ENCODE data around the gene SNX1.

DNA sequence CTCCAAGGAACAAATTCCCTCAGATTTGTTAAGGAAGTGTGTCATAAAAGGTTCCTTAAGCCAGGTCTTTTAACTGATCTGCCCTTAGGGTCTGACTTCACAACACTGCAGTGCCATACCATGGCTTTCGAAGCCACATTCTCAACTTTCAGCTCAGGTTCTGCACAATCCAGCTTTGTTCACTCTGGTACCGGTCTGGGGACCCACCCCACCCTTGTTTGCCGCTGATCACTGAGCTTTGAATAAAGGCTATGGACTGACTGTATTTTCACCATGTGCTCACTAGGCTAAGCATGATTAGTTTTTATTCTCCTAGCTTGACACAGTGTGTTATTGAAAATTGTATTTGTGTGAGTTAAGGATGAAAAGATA is 15.9 kb downstream of the SNX1 start:
- TF ChIP-seq, protein P1, sequence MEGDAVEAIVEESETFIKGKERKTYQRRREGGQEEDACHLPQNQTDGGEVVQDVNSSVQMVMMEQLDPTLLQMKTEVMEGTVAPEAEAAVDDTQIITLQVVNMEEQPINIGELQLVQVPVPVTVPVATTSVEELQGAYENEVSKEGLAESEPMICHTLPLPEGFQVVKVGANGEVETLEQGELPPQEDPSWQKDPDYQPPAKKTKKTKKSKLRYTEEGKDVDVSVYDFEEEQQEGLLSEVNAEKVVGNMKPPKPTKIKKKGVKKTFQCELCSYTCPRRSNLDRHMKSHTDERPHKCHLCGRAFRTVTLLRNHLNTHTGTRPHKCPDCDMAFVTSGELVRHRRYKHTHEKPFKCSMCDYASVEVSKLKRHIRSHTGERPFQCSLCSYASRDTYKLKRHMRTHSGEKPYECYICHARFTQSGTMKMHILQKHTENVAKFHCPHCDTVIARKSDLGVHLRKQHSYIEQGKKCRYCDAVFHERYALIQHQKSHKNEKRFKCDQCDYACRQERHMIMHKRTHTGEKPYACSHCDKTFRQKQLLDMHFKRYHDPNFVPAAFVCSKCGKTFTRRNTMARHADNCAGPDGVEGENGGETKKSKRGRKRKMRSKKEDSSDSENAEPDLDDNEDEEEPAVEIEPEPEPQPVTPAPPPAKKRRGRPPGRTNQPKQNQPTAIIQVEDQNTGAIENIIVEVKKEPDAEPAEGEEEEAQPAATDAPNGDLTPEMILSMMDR (conservative IDR thresholded peaks at IDR 0.05; ENCODE audit: low read depth, low read length) = no peak
- no peak for TF ChIP-seq EZH2 (IDR thresholded peaks at IDR 0.05; ENCODE audit: borderline replicate concordance, low read depth, low read length, poor library complexity, severe bottlenecking)

Measured in A673 (cell line).